Measurements from ENCODE around the gene FGF3. TPM values are rescaled to one million over a fixed set of nuclear protein-coding genes. Genes with fewer than 3 reads are reported as not detected.

FGF3 gene
- total and polyA plus RNA-seq, 2 donors from 2014 or later = not detected

DNA sequence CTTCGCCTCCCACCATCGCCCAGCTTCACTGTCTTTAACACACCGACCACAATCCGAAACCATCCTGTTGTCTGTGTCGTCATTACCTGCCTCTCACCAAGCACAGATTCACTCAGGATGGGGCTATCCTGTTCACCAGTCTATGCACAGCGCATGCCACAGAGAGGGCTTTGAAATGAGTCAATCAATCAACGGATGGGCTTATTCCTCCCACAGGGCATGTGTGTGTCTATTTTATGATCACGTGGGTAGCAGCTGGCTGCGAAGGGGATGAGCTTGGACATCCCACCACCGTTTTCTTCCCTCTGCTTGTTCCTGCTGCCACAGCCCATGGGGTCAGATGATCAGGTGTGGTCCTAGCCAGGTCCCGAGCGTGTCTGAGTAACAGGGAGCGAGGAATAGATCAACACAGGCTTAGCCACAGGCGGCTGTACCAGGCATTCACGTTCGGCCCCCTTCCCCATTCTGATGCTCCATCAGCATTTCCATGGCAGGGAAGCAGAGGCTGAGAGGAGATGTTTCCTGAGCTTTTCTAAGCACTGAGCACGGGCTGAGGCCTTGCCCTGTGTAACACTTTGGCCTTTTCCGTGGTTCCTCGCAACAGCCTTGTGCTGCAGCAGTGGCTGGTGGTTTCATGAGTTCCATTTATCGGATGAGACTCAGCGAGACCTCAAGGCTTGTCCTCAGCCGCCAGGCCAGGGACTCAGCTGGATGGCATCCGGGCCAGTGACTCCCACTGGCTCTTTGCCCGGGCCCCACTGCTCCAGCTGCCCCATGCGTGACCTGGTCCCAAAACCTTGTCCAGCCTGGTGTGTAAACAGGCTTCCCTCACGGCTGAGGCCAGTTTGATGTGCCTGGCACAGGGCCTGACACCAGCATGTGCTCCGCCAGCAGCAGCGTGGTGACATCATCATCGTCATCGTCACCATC lies 48.1 kb upstream of the FGF3 start:
- TF ChIP-seq, protein P1, sequence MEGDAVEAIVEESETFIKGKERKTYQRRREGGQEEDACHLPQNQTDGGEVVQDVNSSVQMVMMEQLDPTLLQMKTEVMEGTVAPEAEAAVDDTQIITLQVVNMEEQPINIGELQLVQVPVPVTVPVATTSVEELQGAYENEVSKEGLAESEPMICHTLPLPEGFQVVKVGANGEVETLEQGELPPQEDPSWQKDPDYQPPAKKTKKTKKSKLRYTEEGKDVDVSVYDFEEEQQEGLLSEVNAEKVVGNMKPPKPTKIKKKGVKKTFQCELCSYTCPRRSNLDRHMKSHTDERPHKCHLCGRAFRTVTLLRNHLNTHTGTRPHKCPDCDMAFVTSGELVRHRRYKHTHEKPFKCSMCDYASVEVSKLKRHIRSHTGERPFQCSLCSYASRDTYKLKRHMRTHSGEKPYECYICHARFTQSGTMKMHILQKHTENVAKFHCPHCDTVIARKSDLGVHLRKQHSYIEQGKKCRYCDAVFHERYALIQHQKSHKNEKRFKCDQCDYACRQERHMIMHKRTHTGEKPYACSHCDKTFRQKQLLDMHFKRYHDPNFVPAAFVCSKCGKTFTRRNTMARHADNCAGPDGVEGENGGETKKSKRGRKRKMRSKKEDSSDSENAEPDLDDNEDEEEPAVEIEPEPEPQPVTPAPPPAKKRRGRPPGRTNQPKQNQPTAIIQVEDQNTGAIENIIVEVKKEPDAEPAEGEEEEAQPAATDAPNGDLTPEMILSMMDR (IDR thresholded peaks at IDR 0.05; ENCODE audit: borderline replicate concordance, extremely low read depth, insufficient read depth) = no peak
- no peaks in the 10 kb centered on the region for H3K36me3 ChIP-seq (ENCODE audit: control insufficient read depth in 2 of 3, insufficient read depth in 3 of 3, low read length in 3 of 3)
- H3K9ac ChIP-seq (ENCODE audit: low read length in 3 of 3) = no peak overlapping the region
- intact Hi-C loops (cut with DNase I) = no loop called here
- no peaks in the 10 kb centered on the region for H3K4me1 ChIP-seq (ENCODE audit: control insufficient read depth in 2 of 3, insufficient read depth in 2 of 3, low read depth in 1 of 3, low read length in 3 of 3)
- no peak overlapping the region for H3K27ac ChIP-seq (ENCODE audit: low read depth in 2 of 2, low read length in 2 of 2)
- no peak for FAIRE-seq
- H3K9me3 ChIP-seq (ENCODE audit: control insufficient read depth in 2 of 3, insufficient read depth in 1 of 3, low read length in 3 of 3) = no peaks in the 10 kb centered on the region
- H3K27me3 ChIP-seq (ENCODE audit: control insufficient read depth, insufficient read depth, low read length) = no peaks in the 10 kb centered on the region
- no peak overlapping the region for H3K4me3 ChIP-seq (ENCODE audit: low read length in 3 of 3)
- DNase-seq = peak; percentile 43 to 69 (median 46)

DNA sequence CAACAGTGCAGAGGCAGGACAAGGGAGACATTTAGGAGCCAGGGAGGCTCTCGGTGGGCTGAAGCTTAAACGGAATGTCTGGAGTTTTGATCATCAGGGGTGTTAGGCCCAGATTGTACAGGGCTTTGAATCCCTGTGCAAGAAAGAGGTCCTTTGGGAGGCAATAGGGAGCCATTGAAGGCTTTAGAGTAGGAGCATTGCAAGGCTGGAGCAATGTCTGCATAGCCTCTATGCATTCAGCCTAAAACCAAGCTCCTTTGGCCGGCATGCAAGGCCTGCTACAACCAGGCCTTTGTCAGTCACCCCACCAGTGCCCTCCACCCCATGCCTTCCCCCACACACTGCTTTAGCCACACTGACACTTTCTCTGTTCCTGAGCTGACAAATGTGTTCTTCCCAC lies 47.4 kb upstream of the FGF3 start:
- DNase-seq (peak in 1 of 5 donors; percentile 24), FAIRE-seq (no peak)
- no peak overlapping the region for H3K9ac ChIP-seq (ENCODE audit: low read length in 3 of 3)
- TF ChIP-seq, protein P1 (IDR thresholded peaks at IDR 0.05; ENCODE audit: borderline replicate concordance, extremely low read depth, insufficient read depth) = no peak
- no peak overlapping the region for H3K4me3 ChIP-seq (ENCODE audit: low read length in 3 of 3)
- intact Hi-C loops (cut with DNase I) = no loop called here
- H3K36me3 ChIP-seq (ENCODE audit: control insufficient read depth in 2 of 3, insufficient read depth in 3 of 3, low read length in 3 of 3) = no peaks in the 10 kb centered on the region
- no peak overlapping the region for H3K27ac ChIP-seq (ENCODE audit: low read depth in 2 of 2, low read length in 2 of 2)
- H3K9me3 ChIP-seq (ENCODE audit: control insufficient read depth in 2 of 3, insufficient read depth in 1 of 3, low read length in 3 of 3) = no peaks in the 10 kb centered on the region
- no peaks in the 10 kb centered on the region for H3K27me3 ChIP-seq (ENCODE audit: control insufficient read depth, insufficient read depth, low read length)
- no peaks in the 10 kb centered on the region for H3K4me1 ChIP-seq (ENCODE audit: control insufficient read depth in 2 of 3, insufficient read depth in 2 of 3, low read depth in 1 of 3, low read length in 3 of 3)

DNA sequence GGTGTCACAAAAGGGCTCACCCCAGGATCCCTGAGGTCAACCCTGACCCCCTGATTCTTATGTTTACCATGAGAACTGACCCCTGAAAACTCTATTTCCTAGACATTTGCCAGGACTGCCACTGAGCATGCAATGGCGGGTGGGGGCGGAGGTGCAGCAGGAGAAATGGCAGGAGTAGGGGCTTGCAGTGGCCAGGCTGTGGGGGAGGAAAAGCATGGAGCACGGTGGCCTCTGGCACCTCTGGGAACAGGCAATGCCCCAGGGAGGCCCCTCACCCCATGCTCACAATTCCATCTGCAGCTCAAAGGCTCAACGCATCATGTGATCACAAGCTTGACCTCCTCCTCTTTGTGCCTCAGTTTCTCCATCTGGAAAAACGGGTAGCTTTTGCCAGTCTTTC lies 46.5 kb upstream of the FGF3 start:
- Histone ChIP-seq H3K9me3 (ENCODE audit: control insufficient read depth in 2 of 3, insufficient read depth in 1 of 3, low read length in 3 of 3) (no peaks in the 10 kb centered on the region), H3K27ac (ENCODE audit: low read depth in 2 of 2, low read length in 2 of 2) (no peak overlapping the region), H3K27me3 (ENCODE audit: control insufficient read depth, insufficient read depth, low read length) (no peaks in the 10 kb centered on the region), H3K4me3 (ENCODE audit: low read length in 3 of 3) (no peak overlapping the region), H3K4me1 (ENCODE audit: control insufficient read depth in 2 of 3, insufficient read depth in 2 of 3, low read depth in 1 of 3, low read length in 3 of 3) (no peaks in the 10 kb centered on the region), H3K36me3 (ENCODE audit: control insufficient read depth in 2 of 3, insufficient read depth in 3 of 3, low read length in 3 of 3) (no peaks in the 10 kb centered on the region), H3K9ac (ENCODE audit: low read length in 3 of 3) (no peak overlapping the region)
- intact Hi-C loops (cut with DNase I) = no loop called here
- TF ChIP-seq, protein P1 (IDR thresholded peaks at IDR 0.05; ENCODE audit: borderline replicate concordance, extremely low read depth, insufficient read depth) = no peak
- FAIRE-seq (no peak), DNase-seq (peak in 2 of 5 donors; percentile 22 to 48)

Measured in kidney (tissue), 14 donors.